Adipose tissue (tissue), 3 donors: ENCODE measurements around the gene FALEC. TPM values are rescaled to one million over a fixed set of nuclear protein-coding genes. Genes with fewer than 3 reads are reported as not detected.
A peak's percentile ranks its signal among the peaks of the same experiment; 100 is the strongest.
"Not testable (repeated sequence)": the region's sequence is repeated elsewhere in the genome, so short reads cannot be mapped to it uniquely, and the experiment has no call there.

ENCODE experiments used
- H3K27ac ChIP-seq: one replicate; pipeline ENCODE4 v1.5.1; 2013; ENCODE audit warnings: low read depth, low read length
- WGBS, 3 donors: extraction: QIAGEN DNeasy Blood & Tissue Kit; methylation state at CpG; one replicate each; pipeline ENCODE4 v1.1.7; 2013; 5-methylcytosine and 5-hydroxymethylcytosine counted together
- polyA plus RNA-seq, 3 donors: library from polyadenylated mRNA; stranded (reverse); fragments of 200-250 nt; gene quantifications; one replicate each; pipeline ENCODE4 v1.2.3, GENCODE V29; 2013
- donor health status: healthy with polysubstance abuse.
- donor health status: Bipolar disorder and iron deficiency.
- donor health status: healthy.

FALEC gene
- polyA plus RNA-seq, 3 donors = 0.15 to 0.18 TPM; not detected in 1

GRCh38 chr1:150576794-150577556 lies 61.4 kb downstream of the FALEC start:
- WGBS, 3 donors = 3 to 17% (median 16%) methylated on average over 2 of the region's 2 CpGs
- H3K27ac ChIP-seq = no peak overlapping the region

DNA sequence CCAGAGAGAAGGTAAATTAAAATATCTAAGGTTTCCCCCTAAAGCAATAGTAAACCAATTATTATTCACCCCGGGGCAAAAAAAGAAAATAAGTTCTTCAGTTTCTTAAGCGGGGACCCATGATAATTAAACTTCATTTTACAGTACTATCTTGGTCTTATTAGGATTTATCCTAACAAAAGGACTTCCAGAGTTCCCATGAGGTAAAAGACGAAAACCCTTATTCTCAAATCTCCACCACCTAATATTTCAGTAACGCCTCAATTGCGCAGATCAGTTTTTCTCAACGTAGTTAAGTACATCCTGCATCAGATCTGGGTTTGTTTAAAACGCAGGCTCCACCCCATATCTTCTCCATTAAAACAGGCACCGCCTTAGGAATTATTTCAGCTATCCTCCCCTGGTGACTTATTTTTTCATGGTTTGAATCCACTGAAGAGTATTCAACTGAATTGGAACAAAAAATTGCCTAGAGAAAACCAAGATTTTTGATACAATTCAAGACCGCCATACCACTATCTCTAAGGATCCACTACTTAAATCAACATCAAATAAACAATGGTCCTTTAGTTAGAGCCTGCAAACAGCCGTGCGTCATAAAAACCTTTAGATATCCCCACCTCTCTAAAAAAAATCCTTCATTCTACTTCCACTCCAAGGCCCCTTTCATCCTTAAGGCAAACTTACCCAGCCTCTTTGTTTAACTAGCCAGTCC lies 62.2 kb downstream of the FALEC start:
- 1 to 3% (median 2%) methylated on average over 11 of the region's 11 CpGs for WGBS, 3 donors
- H3K27ac ChIP-seq = peak overlapping the region; percentile 98

- H3K27ac ChIP-seq = peak overlapping the region; percentile 98
- 0% methylated on average over 50 of the region's 50 CpGs for WGBS, 3 donors
These were observed 62.9 kb downstream of the FALEC start for GRCh38 chr1:150578272-150579109.

- H3K27ac ChIP-seq = peak within 1 kb of the TSS; percentile 98
- WGBS, 3 donors = 1% methylated on average over 74 to 94 of the region's 94 CpGs
These were observed 63.8 kb downstream of the FALEC start, which contains the start of gene MCL1 for GRCh38 chr1:150579110-150579944. Gene MCL1, minus strand, starts transcription at chr1:150579610. Its CDS starts 80 bp downstream, at chr1:150579530.

DNA sequence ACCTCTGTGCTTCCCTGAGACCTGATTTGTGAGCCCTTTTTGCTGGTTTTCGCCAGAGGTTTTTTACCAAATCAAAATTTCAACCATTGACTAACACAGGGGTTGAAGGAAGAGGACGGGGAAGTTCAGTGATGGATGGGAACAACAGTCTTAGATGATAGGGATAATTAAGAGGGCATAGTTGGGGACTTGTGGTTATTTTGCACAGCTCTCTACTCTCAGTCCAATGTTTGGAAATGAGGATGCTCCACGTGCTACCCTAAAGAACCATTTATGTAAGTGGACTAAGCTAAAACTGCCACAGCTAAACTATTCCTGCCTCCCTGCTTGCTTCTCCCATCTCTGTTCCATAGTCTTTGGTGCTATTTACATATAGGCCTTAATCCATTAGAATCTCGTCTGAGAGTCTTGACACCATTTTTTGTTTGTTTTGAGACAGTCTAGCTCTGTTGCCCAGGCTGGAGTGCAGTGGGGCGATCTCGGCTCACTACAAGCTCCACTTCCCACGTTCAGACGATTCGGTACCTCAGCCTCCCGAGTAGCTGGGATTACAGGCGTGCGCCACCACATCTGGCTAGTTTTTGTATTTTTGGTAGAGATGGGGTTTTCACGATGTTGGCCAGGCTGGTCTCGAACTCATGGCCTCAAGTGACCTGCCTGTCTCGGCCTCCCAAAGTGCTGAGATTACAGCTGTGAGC lies 64.5 kb downstream of the FALEC start:
- peak overlapping the region; percentile 80 for H3K27ac ChIP-seq
- WGBS, 3 donors = 71 to 75% (median 73%) methylated on average over 15 of the region's 15 CpGs

DNA sequence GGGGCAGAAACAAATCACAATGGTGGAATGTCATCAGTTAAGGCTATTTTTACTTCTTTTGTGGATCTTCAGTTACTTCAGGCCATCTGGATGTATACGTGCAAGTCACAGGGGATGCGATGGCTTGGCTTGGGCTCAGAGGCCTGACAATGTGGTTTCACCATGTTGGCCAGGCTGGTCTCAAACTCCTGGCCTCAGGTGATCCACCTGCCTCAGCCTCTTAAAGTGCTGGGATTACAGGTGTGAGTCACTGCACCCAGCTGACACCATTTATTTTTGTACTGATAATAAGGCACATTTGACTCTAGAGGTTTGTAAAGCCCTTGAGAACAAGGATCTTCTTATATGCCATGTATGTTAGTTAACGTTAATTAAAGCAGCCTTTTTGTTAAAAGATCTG lies 65.4 kb downstream of the FALEC start:
- 91 to 96% (median 91%) methylated on average over 3 of the region's 3 CpGs for WGBS, 3 donors
- not testable (repeated sequence) for H3K27ac ChIP-seq

- WGBS, 3 donors = 97 to 99% (median 98%) methylated on average over 7 of the region's 7 CpGs
- H3K27ac ChIP-seq = not testable (repeated sequence)
These were observed 65.9 kb downstream of the FALEC start for GRCh38 chr1:150581437-150581836.

GRCh38 chr1:150581962-150582361 lies 66.4 kb downstream of the FALEC start:
- H3K27ac ChIP-seq = not testable (repeated sequence)
- WGBS, 3 donors = 95 to 97% (median 96%) methylated on average over 14 of the region's 14 CpGs

GRCh38 chr1:150582371-150582770 lies 66.8 kb downstream of the FALEC start:
- H3K27ac ChIP-seq = no peak overlapping the region
- 70 to 99% (median 95%) methylated on average over 2 of the region's 2 CpGs for WGBS, 3 donors

Other genes with a start within 250 kb of the FALEC start
- gene APH1A, start 246.7 kb upstream of the FALEC start, polyA plus RNA-seq = 100 to 1,000 TPM in 2 of 3 donors, 10 to 100 TPM in 1; 81.4 to 126 (median 106) TPM
- 10 to 100 TPM in 2 of 3 donors, 1 to 10 TPM in 1; 2.2 to 50.5 (median 17.8) TPM for gene C1orf54, start 243.0 kb upstream of the FALEC start, polyA plus RNA-seq
- gene CIART, start 233.2 kb upstream of the FALEC start, polyA plus RNA-seq = 1 to 10 TPM; 1.8 to 2.2 (median 1.8) TPM
- gene MRPS21, start 221.9 kb upstream of the FALEC start, polyA plus RNA-seq = 10 to 100 TPM; 33.0 to 93.9 (median 56.9) TPM
- 10 to 100 TPM; 22.0 to 35.8 (median 31.5) TPM for gene PRPF3, start 194.2 kb upstream of the FALEC start, polyA plus RNA-seq
- 1 to 10 TPM; 6.7 to 8.7 (median 8.2) TPM for gene RPRD2, start 151.6 kb upstream of the FALEC start, polyA plus RNA-seq
- 10 to 100 TPM in 2 of 3 donors, 1 to 10 TPM in 1; 8.9 to 16.9 (median 10.5) TPM for gene TARS2, start 28.3 kb upstream of the FALEC start, polyA plus RNA-seq
- 10 to 100 TPM in 2 of 3 donors, 1 to 10 TPM in 1; 2.7 to 10.8 (median 10.1) TPM for gene ECM1, start 7.6 kb upstream of the FALEC start, polyA plus RNA-seq
- 10 to 100 TPM; 12.1 to 66.1 (median 56.0) TPM for gene ADAMTSL4, start 33.7 kb downstream of the FALEC start, polyA plus RNA-seq
- gene MCL1, start 63.9 kb downstream of the FALEC start, polyA plus RNA-seq = 100 to 1,000 TPM in 2 of 3 donors, 10 to 100 TPM in 1; 98.6 to 386 (median 314) TPM
- 100 to 1,000 TPM in 2 of 3 donors, 10 to 100 TPM in 1; 49.0 to 133 (median 107) TPM for gene ENSA, start 113.9 kb downstream of the FALEC start, polyA plus RNA-seq
- 10 to 100 TPM; 10.3 to 26.6 (median 19.2) TPM for gene GOLPH3L, start 181.4 kb downstream of the FALEC start, polyA plus RNA-seq
- gene HORMAD1, start 205.1 kb downstream of the FALEC start, polyA plus RNA-seq = under 1 TPM in 1 of 3 donors, not detected in 2; 0.07 TPM